AG09309 (cell line): ENCODE measurements around the gene TCIRG1.
A peak's percentile ranks its signal among the peaks of the same experiment; 100 is the strongest.

Experiments used
- DNase-seq: peaks from one replicate; pipeline ENCODE4 v3.0.0-alpha.2; 2010; ENCODE audit warnings: low read depth
- H3K4me3 ChIP-seq: 2 replicates; pipeline ENCODE4 v1.5.1; 2011; ENCODE audit warnings: mild to moderate bottlenecking, low read depth, low read length, moderate library complexity; ENCODE audit not compliant: control insufficient read depth
- TF ChIP-seq, protein P1 (sequence below): IDR thresholded peaks from 2 replicates; pipeline ENCODE4 v1.5.1; 2011; ENCODE audit warnings: mild to moderate bottlenecking, low read depth, low read length, inconsistent platforms; ENCODE audit not compliant: insufficient read depth, control insufficient read depth; ENCODE audit errors: missing control alignments

The TCIRG1 gene

DNA sequence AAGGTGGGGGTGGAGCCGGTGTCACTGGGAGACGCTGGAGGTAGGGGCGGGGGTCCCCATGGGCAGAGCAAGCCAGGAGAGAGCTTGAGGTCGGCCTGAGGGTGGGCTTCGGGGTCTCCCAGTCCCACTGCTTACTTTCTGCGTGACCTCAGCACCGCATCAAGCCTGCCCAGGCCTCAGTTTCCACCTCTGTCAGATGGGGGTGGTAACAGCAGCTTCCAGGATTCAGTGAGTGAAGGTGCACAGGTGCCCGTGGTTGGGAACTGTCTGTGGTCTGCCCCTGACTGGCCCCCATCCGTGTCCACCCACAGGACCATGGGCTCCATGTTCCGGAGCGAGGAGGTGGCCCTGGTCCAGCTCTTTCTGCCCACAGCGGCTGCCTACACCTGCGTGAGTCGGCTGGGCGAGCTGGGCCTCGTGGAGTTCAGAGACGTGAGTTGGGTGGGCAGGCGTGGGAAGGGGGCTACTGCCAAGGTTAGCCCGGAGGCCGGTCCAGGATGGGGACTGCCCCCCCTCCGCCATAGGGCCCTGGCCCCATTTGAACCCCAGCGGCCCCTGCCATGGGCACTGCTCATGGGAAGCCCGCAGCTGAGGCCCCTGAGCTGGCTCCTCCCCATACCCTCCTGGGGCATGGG, 2.2 kb downstream of the TCIRG1 start:
- TF ChIP-seq, protein P1, sequence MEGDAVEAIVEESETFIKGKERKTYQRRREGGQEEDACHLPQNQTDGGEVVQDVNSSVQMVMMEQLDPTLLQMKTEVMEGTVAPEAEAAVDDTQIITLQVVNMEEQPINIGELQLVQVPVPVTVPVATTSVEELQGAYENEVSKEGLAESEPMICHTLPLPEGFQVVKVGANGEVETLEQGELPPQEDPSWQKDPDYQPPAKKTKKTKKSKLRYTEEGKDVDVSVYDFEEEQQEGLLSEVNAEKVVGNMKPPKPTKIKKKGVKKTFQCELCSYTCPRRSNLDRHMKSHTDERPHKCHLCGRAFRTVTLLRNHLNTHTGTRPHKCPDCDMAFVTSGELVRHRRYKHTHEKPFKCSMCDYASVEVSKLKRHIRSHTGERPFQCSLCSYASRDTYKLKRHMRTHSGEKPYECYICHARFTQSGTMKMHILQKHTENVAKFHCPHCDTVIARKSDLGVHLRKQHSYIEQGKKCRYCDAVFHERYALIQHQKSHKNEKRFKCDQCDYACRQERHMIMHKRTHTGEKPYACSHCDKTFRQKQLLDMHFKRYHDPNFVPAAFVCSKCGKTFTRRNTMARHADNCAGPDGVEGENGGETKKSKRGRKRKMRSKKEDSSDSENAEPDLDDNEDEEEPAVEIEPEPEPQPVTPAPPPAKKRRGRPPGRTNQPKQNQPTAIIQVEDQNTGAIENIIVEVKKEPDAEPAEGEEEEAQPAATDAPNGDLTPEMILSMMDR: no peak
- DNase-seq: no peak

DNA sequence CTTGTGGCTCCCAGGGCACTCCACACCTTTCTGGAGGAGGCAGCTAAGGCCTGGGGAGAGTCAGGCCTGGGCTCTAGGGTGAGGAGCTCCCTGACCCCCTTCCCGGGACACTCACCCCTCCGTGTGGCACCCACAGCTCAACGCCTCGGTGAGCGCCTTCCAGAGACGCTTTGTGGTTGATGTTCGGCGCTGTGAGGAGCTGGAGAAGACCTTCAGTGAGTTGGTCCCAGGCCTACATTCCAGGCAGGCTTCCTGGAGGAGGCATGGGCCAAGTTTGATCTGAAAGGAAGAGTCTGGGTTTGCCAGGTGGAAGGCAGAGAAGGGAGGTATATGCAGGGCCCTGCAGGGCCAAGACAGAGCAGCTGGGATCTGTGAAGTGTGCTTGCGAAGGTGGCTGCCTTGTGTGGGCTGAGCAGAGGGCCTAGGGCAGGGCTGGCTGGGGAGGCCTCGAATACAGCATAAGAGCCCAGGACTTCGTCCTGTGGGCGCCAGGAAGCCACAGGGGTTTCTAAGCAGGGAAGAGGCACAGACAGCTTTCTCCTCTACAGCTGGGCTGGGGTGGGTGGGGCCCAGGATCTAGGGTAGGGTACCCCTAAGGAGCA, 2.9 kb downstream of the TCIRG1 start:
- DNase-seq: no peak
- TF ChIP-seq, protein P1: no peak
- H3K4me3 ChIP-seq: no peak overlapping the region

More for the DNA sequence above, 2.2 kb downstream of the TCIRG1 start:
- H3K4me3 ChIP-seq: peak overlapping the region; percentile 94

DNA sequence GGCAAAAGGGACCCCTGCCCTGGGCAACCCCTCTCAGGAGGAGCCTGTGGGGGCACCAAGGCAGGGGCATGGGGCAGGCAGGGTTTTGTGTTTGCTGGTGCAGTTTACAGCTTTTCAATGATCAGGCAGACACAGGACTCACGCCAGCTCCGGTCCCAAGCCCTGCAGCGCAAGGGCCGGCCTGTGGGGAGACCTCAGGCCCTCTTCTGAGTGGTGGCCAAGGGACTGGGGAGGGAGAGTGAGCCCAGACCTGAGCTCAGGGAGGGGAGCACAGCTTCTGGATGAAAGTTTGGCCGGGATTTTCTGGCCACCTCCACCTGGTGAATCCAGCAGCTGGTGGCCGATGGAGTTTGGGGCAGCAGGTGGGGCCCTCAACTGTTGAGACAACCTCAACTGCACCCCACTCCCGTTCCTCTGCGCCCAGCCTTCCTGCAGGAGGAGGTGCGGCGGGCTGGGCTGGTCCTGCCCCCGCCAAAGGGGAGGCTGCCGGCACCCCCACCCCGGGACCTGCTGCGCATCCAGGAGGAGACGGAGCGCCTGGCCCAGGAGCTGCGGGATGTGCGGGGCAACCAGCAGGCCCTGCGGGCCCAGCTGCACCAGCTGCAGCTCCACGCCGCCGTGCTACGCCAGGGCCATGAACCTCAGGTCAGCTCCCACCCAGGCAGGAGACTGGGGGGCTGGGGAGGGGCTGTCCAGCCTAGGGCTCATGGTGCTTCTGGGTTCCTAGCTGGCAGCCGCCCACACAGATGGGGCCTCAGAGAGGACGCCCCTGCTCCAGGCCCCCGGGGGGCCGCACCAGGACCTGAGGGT, 3.6 kb downstream of the TCIRG1 start:
- H3K4me3 ChIP-seq: no peak overlapping the region
- no peak for DNase-seq
- TF ChIP-seq, protein P1: no peak

DNA sequence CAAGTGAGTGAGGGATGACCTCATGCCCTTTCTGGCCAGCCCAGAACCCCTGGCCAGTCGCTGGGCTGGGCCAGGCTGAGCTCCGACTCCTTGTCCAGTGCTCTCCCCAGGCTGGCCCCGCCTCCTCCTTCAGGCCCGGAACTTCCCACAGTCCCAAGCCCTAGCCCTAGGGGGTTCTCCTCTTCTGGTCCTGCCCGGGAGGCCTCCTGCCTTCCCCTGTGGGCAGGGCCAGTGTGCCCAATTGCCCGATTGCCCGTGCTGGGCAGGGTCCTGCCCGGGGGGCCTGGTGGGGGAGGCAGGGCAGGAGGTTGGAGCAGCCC, 4.2 kb downstream of the TCIRG1 start:
- no peak overlapping the region for H3K4me3 ChIP-seq
- TF ChIP-seq, protein P1: no peak
- no peak for DNase-seq

DNA sequence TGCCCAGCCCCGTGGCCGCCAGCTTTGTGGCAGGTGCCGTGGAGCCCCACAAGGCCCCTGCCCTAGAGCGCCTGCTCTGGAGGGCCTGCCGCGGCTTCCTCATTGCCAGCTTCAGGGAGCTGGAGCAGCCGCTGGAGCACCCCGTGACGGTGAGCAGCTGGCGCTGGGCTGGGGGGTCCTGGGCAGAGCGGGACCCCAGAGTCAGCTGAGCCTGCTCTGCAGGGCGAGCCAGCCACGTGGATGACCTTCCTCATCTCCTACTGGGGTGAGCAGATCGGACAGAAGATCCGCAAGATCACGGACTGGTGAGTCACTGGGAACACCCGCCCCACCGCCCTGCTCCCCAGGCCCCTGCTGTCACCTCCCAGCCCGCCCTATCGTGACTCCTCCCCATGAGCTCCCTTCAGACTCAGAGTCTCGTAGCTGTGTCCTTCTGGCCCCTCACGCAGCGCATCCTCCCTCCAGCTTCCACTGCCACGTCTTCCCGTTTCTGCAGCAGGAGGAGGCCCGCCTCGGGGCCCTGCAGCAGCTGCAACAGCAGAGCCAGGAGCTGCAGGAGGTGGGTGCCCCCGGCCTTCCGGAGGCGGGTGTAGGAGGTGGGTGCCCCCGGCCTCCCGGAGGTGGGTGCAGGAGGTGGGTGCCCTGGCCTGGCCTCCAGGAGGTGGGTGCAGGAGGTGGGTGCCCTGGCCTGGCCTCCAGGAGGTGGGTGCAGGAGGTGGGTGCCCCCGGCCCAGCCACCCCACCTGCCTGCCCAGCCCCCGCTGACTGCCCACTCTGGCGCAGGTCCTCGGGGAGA, 4.7 kb downstream of the TCIRG1 start:
- H3K4me3 ChIP-seq: no peak overlapping the region
- no peak for DNase-seq
- TF ChIP-seq, protein P1: no peak

DNA sequence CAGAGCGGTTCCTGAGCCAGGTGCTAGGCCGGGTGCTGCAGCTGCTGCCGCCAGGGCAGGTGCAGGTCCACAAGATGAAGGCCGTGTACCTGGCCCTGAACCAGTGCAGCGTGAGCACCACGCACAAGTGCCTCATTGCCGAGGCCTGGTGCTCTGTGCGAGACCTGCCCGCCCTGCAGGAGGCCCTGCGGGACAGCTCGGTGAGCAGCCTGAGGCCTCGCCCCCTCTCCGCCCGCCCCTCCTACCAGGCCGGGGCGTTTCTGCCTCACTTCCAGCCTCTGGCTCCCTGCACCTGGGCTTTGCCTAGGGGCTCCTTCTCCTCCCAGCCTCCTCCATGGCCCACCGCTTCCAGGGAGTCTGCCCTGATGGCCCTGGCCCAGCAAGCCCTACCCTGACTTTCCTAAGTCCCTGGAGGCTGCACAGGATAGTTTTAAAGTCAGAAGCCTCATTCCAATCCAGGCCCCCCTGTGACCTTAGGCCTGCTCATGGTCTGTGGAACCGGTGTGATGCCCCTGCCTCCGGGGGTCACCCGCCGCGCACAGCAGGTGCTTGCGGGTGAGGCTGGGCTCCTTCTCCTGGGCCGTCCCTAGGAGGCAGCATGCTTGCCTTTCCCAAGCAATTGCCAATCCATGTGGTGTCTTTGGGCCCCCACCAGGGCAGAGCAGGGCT, 5.5 kb downstream of the TCIRG1 start:
- no peak for DNase-seq
- TF ChIP-seq, protein P1: no peak
- H3K4me3 ChIP-seq: no peak overlapping the region
